Psoas muscle (tissue), 8 donors: ENCODE data around the gene EN2. TPM values are rescaled to one million over a fixed set of nuclear protein-coding genes. Genes with fewer than 3 reads are reported as not detected.
A peak's percentile ranks its signal among the peaks of the same experiment; 100 is the strongest.

Experiments
- ATAC-seq, 4 donors: fragments of 200-7000 bp; cut with Tn5 transposase; one replicate each; pipeline ENCODE4 v1.9.1; 2020; ENCODE audit warnings: moderate library complexity in 3 of 4, mild to moderate bottlenecking in 2 of 4
- DNase-seq, 2 donors: peaks; one replicate each; pipeline ENCODE4 v3.0.0-alpha.2; 2020
- H3K27ac ChIP-seq: fragments of 200-600 bp; one replicate; pipeline ENCODE4 v1.8.0; 2022
- H3K27me3 ChIP-seq, 3 donors: fragments of 200-600 bp in 1 of 3; one replicate each; pipeline versions ENCODE4 v1.6.1 to v1.8.0; 2013 to 2022; ENCODE audit warnings: low read length in 2 of 3, mild to moderate bottlenecking in 2 of 3, moderate library complexity in 1 of 3; ENCODE audit not compliant: insufficient read depth in 3 of 3
- H3K36me3 ChIP-seq, 2 donors: fragments of 200-600 bp in 1 of 2; one replicate each; pipeline versions ENCODE4 v1.6.1 to v1.8.0; 2013 to 2022; ENCODE audit warnings: low read depth in 1 of 2, mild to moderate bottlenecking in 1 of 2, moderate library complexity in 1 of 2; ENCODE audit not compliant: insufficient read depth in 1 of 2
- H3K4me1 ChIP-seq: fragments of 200-600 bp; one replicate; pipeline ENCODE4 v1.8.0; 2022
- H3K4me3 ChIP-seq: fragments of 200-600 bp; one replicate; pipeline ENCODE4 v1.8.0; 2022; ENCODE audit warnings: mild to moderate bottlenecking
- H3K9me3 ChIP-seq: fragments of 200-600 bp; one replicate; pipeline ENCODE4 v1.8.0; 2022
- CTCF ChIP-seq: fragments of 200-600 bp; IDR thresholded peaks from one replicate; pipeline ENCODE4 v1.8.0; 2022; ENCODE audit warnings: antibody characterized with exemption
- WGBS, 3 donors: extraction: QIAGEN DNeasy Blood & Tissue Kit; methylation state at CpG; one replicate each; pipeline versions ENCODE4 v1.1.6 to v1.1.7; 2013; 5-methylcytosine and 5-hydroxymethylcytosine counted together
- intact Hi-C, 2 donors: fragments of 100-400 bp; cut with DNase I; formaldehyde crosslinking; loops; one replicate each; pipeline versions ENCODE4 v1.11.0 to v1.14.2; 2022
- polyA plus RNA-seq, 3 donors: library from polyadenylated mRNA; stranded (reverse); fragments of 200-250 nt; gene quantifications; one replicate each; pipeline ENCODE4 v1.2.3, GENCODE V29; 2013
- total RNA-seq, 4 donors: library from RNA; stranded (reverse); fragmentation: NEBNext Ultra II Directional in 2 of 4; extraction: Animal tissue kit (Norgen Biotek cat#: 25700) in 2 of 4; gene quantifications; one replicate each; pipeline versions ENCODE4 v1.2.1 to v1.2.4, GENCODE V29; 2021 to 2023
- donor health status: healthy with polysubstance abuse.
- donor health status: DM: no; HTN: no; CAD: no; lungs with moderate emphysema.
- donor health status: Bipolar disorder and iron deficiency.
- donor health status: healthy.
- donor health status: DM: yes; HTN: yes; CAD: no.
- donor health status: DM: no; HTN: no; CAD: no.
- donor health status: DM: no; HTN: no; CAD: no.
- donor health status: DM: yes; HTN: yes; CAD: no.

EN2 gene
- total and polyA plus RNA-seq, 7 donors = 0.13 to 1.3 (median 0.36) TPM

- Histone ChIP-seq H3K36me3 (no peaks in the 10 kb centered on the region), H3K4me3 (no peak overlapping the region), H3K9me3 (no peaks in the 10 kb centered on the region), H3K27me3 (peaks cover 0 to 97% (median 72%) of the 10 kb centered on the region in 3 donors), H3K27ac (no peak overlapping the region), H3K4me1 (peaks cover 19% of the 10 kb centered on the region)
- 32 to 40% (median 40%) methylated on average over 5 of the region's 5 CpGs for WGBS, 3 donors
- no peak for ATAC-seq
- no peak for TF ChIP-seq CTCF
- DNase-seq = no peak
- intact Hi-C loops = loop anchor here in 1 of 2 donors (10.0 kb wide), 1 partner anchor 528 kb away; no protein-coding TSS in a partner anchor
These were observed 5.2 kb upstream of the EN2 start for GRCh38 chr7:155452505-155453295.

- ATAC-seq = no peak
- Histone ChIP-seq H3K4me3 (peak overlapping the region; percentile 36), H3K4me1 (peaks cover 19% of the 10 kb centered on the region), H3K9me3 (no peaks in the 10 kb centered on the region), H3K36me3 (no peaks in the 10 kb centered on the region), H3K27ac (no peak overlapping the region), H3K27me3 (peaks cover 0 to 96% (median 69%) of the 10 kb centered on the region in 3 donors)
- WGBS, 3 donors = 2 to 4% (median 4%) methylated on average over 32 to 57 of the region's 57 CpGs
- TF ChIP-seq CTCF = no peak
- DNase-seq = no peak
- intact Hi-C loops = loop anchor here in 1 of 2 donors (10.0 kb wide), 1 partner anchor 529 kb away; no protein-coding TSS in a partner anchor
These were observed 4.4 kb upstream of the EN2 start for GRCh38 chr7:155453296-155454182.

- Histone ChIP-seq H3K4me3 (peak overlapping the region; percentile 36), H3K4me1 (peaks cover 19% of the 10 kb centered on the region), H3K9me3 (no peaks in the 10 kb centered on the region), H3K27ac (no peak overlapping the region), H3K27me3 (peaks cover 0 to 96% (median 68%) of the 10 kb centered on the region in 3 donors), H3K36me3 (no peaks in the 10 kb centered on the region)
- ATAC-seq = no peak
- intact Hi-C loops = loop anchor here in 1 of 2 donors (10.0 kb wide), 1 partner anchor 530 kb away; no protein-coding TSS in a partner anchor
- WGBS, 3 donors = 1 to 3% (median 2%) methylated on average over 79 to 82 of the region's 82 CpGs
- DNase-seq = no peak
- no peak for TF ChIP-seq CTCF
These were observed 3.5 kb upstream of the EN2 start for GRCh38 chr7:155454183-155455112.

- H3K27me3 ChIP-seq = peaks cover 0 to 96% (median 67%) of the 10 kb centered on the region in 3 donors
- no peak overlapping the region for H3K27ac ChIP-seq
- peaks cover 19% of the 10 kb centered on the region for H3K4me1 ChIP-seq
- H3K36me3 ChIP-seq = no peaks in the 10 kb centered on the region
- no peak for DNase-seq
- H3K4me3 ChIP-seq = no peak overlapping the region
- TF ChIP-seq CTCF = no peak
- no peak for ATAC-seq
- intact Hi-C loops = loop anchor here in 1 of 2 donors (10.0 kb wide), 1 partner anchor 530 kb away; no protein-coding TSS in a partner anchor
- H3K9me3 ChIP-seq = no peaks in the 10 kb centered on the region
- WGBS, 3 donors = 7 to 10% (median 8%) methylated on average over 15 of the region's 15 CpGs
These were observed 2.7 kb upstream of the EN2 start for GRCh38 chr7:155455132-155455693.
